HG02798 (cell line): ENCODE data around the gene RASGRP4.
"Not testable (repeated sequence)": the region's sequence is repeated elsewhere in the genome, so short reads cannot be mapped to it uniquely, and the experiment has no call there.

ENCODE experiments used
- ATAC-seq: cut with Tn5 transposase; IDR thresholded peaks from one replicate; pipeline ENCODE4 v1.9.1; 2021; ENCODE audit warnings: mild to moderate bottlenecking; ENCODE audit not compliant: unreplicated experiment, poor library complexity

The RASGRP4 gene

GRCh38 chr19:38417544-38418506 is 8.2 kb downstream of the RASGRP4 start:
- no peak for ATAC-seq

- no peak for ATAC-seq
Observed at GRCh38 chr19:38417146-38417543, 8.9 kb downstream of the RASGRP4 start.

GRCh38 chr19:38413416-38413815 is 12.6 kb downstream of the RASGRP4 start:
- ATAC-seq = no peak

GRCh38 chr19:38412961-38413360 is 13.1 kb downstream of the RASGRP4 start:
- ATAC-seq = no peak

GRCh38 chr19:38412491-38412890 is 13.5 kb downstream of the RASGRP4 start:
- no peak for ATAC-seq

GRCh38 chr19:38411898-38412297 is 14.1 kb downstream of the RASGRP4 start:
- not testable (repeated sequence) for ATAC-seq

- no peak for ATAC-seq
Observed at GRCh38 chr19:38411041-38411712, 14.8 kb downstream of the RASGRP4 start.

- not testable (repeated sequence) for ATAC-seq
Observed at GRCh38 chr19:38410407-38410806, 15.6 kb downstream of the RASGRP4 start.

- no peak for ATAC-seq
Observed at GRCh38 chr19:38409631-38410133, 16.3 kb downstream of the RASGRP4 start.

- ATAC-seq = no peak
Observed at GRCh38 chr19:38405276-38405675, 20.7 kb downstream of the RASGRP4 start.

- no peak for ATAC-seq
Observed at GRCh38 chr19:38404858-38405257, 21.2 kb downstream of the RASGRP4 start.

- peak; percentile 96 for ATAC-seq
Observed at GRCh38 chr19:38402967-38403674, 22.9 kb downstream of the RASGRP4 start, which contains the start of gene FAM98C. FAM98C (plus strand) TSS chr19:38403093; CDS start chr19:38403154, 61 bp downstream.

GRCh38 chr19:38402623-38402966 is 23.4 kb downstream of the RASGRP4 start:
- ATAC-seq = no peak

- no peak for ATAC-seq
Observed at GRCh38 chr19:38401148-38401547, 24.9 kb downstream of the RASGRP4 start.

GRCh38 chr19:38400361-38400760 is 25.7 kb downstream of the RASGRP4 start:
- no peak for ATAC-seq

GRCh38 chr19:38399537-38399936 is 26.5 kb downstream of the RASGRP4 start:
- no peak for ATAC-seq

- no peak for ATAC-seq
Observed at GRCh38 chr19:38399081-38399480, 26.9 kb downstream of the RASGRP4 start.

GRCh38 chr19:38395381-38396114 is 30.5 kb downstream of the RASGRP4 start:
- no peak for ATAC-seq

- ATAC-seq = no peak
Observed at GRCh38 chr19:38394488-38394887, 31.5 kb downstream of the RASGRP4 start.
